ENCODE results near the gene PROX2. TPM values are rescaled to one million over a fixed set of nuclear protein-coding genes. Genes with fewer than 3 reads are reported as not detected.

The PROX2 gene
- total RNA-seq, 1 donor from 2014 or later = not detected

DNA sequence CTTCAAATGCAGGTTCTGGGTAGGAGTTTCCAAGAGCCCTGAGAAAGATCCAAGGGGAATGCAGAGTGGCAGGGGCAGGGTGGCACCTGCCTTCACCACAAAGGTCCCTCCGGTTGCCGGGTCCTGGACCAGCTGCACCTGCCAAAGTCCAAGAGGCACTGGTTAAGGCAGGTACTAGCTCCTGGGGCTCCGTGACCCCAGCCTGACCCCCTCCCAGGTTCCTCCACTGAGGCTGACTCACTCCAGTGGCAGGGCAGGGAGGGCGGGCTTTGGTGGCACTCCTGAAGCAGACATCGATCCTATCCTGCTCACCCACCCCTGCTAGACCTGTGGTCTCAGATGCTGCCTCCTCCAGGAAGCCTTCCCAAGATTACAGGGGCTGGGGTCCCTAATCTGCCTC, 35.8 kb upstream of the PROX2 start:
- no peak for DNase-seq (ENCODE audit: low spot score)

DNA sequence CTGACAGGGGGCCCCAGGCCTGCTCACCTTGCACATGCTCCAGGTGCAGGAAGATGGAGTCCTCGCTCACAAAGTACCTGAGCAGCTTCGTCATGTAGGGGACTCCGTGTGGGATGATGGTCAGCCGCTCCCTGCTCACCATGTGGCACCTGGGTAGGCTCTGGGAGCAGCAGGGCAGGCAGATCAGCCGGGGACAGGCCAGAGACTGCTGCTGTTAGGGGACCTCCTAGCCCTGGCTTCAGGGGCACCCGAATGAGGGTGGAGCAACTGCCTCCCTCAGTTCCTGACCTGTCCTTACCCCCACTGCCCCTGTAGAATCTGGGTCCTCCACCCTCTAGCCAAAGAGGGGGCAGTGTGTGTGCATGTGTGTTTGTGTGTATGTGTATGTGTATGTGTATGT, 35.3 kb upstream of the PROX2 start:
- no peak for DNase-seq (ENCODE audit: low spot score)
- intact Hi-C loops (cut with DNase I) = no loop called here

More for the DNA sequence above, 35.8 kb upstream of the PROX2 start:
- intact Hi-C loops (cut with DNase I) = no loop called here

DNA sequence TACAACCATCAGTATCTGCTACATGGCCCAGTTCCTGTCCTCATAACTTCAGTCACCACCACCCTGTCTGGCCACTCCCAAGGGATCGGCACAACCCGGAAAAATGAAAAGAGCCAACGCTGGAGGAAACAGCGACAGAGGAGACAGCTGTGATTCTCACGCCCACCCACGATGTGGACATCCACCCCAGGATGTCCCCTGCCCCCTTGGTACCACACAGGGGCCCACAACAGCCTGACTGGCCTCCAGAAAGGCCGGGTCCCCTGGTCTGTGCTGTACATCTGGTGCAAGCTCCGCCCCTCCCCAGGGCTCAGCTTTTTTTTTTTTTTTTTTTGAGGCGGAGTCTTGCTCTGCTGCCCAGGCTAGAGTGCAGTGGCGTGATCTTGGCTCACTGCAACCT, 34.6 kb upstream of the PROX2 start:
- intact Hi-C loops (cut with DNase I) = no loop called here
- DNase-seq (ENCODE audit: low spot score) = no peak

DNA sequence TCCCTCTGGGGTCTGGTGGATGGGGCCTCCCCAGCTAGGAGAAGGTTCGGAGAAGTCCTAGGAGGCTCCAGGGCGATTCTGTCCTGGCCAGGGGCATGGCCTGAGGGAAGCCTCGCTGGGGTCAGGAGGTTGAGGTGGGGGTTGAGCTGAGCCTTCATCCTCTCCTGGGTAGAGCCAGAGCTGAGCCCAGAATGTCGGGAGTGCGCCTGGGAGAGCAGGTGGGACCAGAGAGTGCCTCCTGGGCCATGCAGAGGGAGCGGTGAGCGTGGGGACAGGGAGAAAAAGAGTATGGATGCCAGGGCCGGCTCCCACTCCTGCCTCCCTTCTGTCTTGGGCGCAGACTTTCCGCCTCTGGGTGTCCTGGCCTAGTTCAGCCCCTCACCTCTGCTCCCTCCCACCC, 34.0 kb upstream of the PROX2 start:
- no peak for DNase-seq (ENCODE audit: low spot score)
- intact Hi-C loops (cut with DNase I) = no loop called here

DNA sequence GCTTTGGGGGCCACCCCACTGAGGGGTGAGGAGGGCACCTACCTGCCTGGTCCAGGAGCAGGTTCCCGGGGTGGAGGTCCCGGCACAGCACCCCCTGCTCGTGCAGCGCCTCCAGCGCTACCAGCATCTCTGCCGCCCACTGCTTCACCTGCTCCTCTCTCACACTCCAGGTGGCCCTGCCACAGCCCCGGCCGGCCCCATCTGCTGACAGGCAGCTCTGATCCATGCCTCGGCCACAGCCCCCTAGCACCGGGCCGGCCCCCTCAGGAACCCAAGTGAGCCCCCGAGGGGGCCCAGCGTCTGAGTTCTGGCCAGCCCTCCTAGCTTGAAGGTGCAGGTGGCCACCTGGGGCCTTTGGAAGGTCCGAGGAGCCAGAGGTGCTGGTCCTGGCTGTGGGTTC, 33.6 kb upstream of the PROX2 start:
- intact Hi-C loops (cut with DNase I) = no loop called here
- no peak for DNase-seq (ENCODE audit: low spot score)

DNA sequence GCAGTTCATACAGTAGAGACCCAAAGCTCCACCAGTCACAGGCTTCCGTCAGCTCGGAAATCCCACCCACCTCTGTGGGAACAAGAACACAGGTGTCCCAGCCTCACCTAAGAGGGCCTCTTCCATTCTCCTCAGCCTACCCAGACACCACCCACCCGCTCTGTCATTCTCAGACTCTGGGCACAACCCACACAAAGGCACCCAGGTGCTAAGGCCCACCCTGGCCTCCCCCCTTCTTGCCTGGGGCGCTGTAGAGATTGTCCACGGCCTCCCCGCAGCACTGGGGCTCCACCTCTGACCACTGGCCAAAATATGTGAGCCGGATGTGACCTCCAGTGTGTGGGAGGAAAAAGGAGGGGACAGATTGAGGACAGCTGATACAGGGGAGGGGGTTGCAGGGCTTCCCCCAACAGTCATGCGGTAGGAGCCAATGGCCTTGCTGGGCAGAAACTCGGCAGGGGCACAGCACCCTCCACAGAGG, 33.0 kb upstream of the PROX2 start:
- no peak for DNase-seq (ENCODE audit: low spot score)
- intact Hi-C loops (cut with DNase I) = no loop called here

DNA sequence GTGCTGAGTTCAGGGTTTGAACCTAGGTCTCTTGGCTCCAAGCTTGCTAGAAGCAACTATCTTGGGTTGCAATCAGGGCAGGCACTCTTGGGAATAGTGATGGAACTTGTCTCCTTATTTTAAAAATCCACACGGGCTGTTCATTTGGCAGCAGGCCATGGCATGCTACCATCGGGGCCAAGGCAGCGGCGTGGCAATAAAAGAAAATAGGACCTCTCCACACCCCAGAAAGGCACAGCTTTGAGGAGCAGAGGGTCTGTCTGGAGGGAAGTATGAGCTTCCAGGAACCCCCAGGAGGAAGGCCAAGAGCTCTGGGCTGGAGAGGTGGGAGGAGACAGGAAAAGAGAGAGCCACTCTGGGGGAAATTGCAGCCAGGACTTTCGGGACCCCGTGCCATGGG, 31.8 kb upstream of the PROX2 start:
- intact Hi-C loops (cut with DNase I) = no loop called here
- DNase-seq (ENCODE audit: low spot score) = no peak

DNA sequence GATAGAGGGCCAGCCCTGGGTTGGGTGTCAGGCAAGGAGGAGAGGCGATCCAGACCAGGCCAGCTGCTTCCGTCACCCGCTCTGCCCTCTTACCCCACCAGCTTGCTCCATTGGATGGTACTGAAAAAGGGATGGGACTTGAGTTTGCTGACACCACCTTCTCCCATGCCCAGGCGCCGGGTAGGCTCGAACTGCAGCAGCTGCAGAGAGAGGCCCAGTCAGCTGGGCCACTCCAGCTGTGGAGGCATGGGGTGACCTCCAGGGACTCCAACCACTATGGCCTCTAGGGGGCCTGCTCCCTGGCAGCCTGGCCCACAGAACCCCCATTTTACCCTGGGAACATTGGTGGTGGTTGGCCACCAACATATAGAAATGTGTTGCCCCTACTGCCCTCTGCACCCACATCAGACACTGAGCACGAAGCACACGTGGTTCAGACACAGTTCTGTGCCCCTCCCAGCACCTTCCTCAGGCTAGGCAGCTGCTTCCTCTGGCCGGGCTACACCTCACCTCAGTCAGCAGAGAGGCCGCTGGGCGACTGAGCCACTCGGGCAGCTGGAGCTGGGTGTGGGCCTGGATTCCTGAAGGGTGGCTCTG, 31.1 kb upstream of the PROX2 start:
- no peak for DNase-seq (ENCODE audit: low spot score)
- intact Hi-C loops (cut with DNase I) = no loop called here

DNA sequence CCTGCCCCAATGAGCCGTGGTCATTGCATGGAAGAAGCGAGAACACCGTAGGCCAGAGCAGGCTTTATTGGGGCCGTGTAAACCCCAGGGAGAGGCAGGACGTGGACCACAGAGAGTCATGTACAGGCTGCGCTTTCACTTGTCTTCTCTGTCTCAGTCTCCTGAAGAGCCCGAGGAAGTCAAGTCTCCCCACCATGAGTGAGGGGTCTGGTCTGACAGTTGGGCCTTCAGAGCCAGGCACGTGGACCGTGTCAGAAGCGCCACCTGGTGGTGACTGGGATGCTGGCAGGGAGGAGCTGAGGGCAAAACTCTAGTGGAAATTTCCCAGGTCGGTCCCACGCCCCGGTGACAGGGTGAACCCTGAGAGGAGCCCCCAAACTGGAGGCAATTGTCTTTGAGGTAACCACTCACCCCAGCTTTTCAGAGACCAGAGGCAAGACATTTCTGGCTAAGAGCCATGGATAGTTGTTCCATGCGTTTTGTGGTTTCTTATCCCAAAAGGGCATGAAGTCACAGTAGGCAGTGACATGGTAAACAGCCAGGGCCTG, 29.7 kb upstream of the PROX2 start:
- peak; percentile 89 for DNase-seq (ENCODE audit: low spot score)
- intact Hi-C loops (cut with DNase I) = loop anchor here (2.0 kb wide), 1 partner anchor 45 kb away; no protein-coding TSS in a partner anchor

DNA sequence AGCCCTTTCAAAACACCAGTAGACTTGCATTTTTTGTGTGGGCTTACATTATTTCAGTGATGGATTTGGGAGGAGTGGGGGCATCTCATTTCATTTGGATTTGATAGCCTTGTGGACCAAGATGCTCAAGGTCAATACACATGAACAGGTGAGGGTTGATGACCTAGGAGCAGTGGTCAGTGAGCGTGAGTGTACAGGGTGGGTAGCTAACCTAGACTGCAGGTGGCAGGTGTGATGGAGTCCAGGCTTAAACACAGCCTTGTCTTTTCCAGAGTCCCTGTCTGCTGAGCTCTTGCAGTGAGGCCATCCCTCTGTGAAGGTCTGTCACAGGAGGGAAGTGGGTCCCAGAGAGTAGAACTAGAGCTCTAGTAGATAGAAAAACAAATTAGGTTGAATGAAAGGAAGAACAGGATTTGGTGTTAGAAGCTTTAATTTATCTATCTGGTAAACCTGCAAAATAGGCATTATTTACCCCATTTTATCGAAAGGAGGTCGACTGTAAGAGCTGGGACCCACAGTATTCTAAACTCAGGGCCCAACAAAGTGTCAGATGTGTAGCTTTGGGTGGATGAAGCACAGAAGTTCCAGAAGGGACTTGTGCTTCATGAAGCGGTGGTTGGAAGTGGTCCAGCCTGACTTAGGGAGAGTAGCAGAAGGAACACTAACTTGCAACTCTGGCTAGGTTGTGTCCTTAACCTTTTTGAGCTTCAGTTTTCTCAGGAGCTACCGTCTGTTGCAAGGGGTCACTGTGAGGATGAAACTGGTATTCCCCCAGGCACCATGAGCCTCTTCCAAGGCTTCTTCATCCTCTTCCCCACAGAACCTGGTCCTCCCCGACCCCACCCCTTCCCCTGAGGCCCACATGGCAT, 28.9 kb upstream of the PROX2 start:
- no peak for DNase-seq (ENCODE audit: low spot score)
- intact Hi-C loops (cut with DNase I) = loop anchor here (2.0 kb wide), 1 partner anchor 44 kb away; no protein-coding TSS in a partner anchor

DNA sequence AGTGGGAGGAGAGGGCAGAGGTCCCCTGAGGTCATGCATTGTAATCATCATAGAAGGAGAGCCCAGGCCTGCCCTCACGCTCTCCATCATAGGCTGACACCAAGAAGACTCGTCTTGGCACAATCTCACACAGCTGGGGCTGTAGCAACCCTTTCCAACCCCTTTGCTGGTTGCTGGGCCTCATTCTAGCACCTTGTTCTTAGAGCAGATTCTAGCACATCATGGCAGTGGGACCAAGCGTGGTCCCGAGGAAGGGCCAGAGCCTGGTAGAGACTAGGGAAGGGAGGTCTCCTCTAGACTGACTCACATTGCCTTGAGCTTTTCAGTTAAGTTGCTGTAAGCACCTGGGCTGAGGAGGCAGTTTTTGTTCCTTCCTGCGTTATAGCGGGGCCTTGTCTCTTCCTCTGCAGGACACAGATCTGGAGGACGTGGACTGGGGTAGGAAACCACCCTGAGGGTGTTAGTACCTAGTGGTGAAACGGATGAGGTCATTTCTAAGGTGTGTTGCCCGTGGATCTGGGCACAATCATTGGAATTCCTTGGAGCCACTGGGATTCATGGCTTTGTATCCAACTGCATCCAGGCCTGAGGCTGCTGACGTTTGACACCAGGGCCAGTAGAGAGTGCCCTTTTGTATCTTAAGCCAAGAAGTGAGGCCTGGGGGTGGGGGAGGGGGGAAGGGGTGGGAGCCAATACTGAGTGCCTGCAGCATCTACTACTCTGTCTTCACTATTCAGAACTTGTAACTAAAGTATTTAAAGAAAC, 27.2 kb upstream of the PROX2 start:
- DNase-seq (ENCODE audit: low spot score) = no peak
- intact Hi-C loops (cut with DNase I) = no loop called here

DNA sequence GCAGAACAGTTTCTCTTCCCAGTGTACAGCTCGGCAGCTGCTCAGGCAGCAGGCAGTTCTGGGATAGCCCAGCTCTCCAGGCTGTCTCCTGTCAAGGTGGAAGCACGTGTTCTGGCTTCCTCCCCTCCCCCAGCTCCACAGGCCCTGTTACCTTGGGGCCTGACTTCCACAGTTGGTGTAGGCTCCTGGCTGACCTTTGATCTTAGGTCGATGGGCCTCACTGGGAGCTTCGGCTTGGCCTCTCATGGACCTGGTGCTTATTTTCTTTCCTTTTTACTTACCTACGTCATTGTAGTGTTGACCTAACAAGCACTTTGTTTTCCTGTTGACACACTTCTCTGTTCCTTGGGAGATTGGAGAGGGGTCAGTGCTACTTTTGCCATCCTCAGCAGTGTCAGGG, 22.7 kb upstream of the PROX2 start:
- intact Hi-C loops (cut with DNase I) = no loop called here

DNA sequence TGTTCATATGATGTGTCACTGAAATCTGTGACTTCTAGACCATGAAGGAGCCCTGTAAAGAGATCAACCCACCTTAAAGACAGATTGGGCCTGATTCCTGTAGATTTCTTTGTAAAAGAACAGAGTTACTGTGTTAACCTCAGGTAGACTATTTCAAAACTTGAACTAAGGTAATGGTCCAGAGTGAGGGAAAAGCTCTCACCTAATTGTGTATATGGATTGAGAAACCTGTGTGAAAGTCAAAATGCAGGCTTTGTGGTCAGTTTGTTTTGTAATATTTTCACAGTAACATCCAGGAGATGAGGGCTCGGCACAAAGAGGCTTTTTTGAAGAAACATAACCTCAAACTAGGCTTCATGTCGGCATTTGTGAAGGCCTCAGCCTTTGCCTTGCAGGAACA, 22.1 kb upstream of the PROX2 start:
- intact Hi-C loops (cut with DNase I) = no loop called here
- DNase-seq (ENCODE audit: low spot score) = no peak

More for the DNA sequence above, 22.7 kb upstream of the PROX2 start:
- DNase-seq (ENCODE audit: low spot score) = no peak

DNA sequence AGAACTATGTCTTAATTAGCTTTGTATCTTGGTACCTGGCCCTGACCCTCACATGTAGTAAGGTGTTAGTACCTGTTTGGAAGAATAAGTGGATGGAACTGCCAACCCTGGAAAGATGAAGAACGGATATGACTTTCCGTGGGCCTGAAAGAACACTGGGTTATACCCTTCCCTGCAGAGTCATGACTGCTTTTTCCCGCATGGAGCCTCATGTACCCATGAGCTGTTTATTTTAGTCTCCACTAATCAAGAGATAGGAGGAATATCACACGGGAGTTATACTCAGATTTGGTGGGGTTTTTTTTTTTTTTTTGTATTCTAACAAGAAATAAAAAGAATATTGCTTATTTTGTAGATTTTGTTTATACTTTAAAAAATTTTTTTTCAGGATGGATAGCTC, 21.7 kb upstream of the PROX2 start:
- intact Hi-C loops (cut with DNase I) = no loop called here
- DNase-seq (ENCODE audit: low spot score) = no peak

DNA sequence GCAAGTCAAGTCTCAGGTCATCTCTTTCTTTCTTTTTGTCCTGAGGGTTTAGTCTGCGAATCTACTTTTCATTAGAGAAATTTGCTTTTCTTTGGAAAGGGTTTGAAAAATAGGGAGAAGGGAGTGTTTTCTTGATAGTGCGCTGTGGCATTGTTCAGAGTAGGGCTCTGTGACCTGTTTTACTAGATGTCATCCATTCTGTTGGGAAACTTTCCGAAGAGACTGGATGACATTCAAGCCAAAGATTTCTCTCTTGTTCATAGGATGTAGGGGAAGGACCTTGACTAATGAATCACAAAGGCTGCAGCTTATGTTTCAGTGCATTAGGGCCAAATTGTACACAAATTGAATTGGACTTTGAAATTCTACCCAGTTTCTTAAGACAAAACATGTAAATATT, 20.5 kb upstream of the PROX2 start:
- no peak for DNase-seq (ENCODE audit: low spot score)
- intact Hi-C loops (cut with DNase I) = no loop called here

DNA sequence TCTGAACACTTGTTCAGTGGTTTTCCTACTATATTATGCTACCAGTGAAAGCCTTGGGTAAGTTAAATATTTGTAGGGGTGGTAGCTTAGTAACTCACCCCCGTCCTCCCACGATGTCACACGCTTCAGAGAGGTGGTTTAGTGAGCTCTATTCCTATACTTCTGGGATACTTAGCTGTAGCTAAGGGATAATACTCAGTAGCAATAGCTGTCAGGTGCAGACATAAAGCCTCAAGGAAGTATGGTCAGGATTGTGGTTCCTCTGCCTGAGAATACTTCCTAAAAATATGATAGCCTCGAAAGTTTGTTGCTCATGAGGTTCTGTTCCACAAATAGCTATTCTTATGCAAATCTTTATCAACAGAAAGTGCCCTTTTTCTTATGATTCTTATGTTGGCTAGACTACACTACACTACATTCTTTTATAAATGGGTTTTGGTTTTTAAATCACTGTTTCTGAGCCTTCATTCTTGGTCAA, 17.7 kb upstream of the PROX2 start:
- no peak for DNase-seq (ENCODE audit: low spot score)
- intact Hi-C loops (cut with DNase I) = no loop called here

DNA sequence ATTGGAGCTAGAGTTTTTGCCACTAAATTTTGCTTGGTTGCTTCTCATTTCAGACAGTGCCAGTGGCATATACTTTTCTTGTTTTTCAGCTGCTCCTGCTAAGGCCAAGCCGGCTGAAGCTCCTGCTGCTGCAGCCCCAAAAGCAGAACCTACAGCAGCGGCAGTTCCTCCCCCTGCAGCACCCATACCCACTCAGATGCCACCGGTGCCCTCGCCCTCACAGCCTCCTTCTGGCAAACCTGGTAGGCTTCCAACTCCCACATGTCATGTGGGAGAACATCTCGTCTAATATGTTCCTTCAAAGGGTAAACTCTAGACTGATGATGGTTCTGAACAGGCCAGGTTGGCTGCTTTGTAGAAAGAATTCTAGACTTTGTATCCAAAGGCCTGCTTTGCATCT, 16.8 kb upstream of the PROX2 start:
- no peak for DNase-seq (ENCODE audit: low spot score)
- intact Hi-C loops (cut with DNase I) = no loop called here

DNA sequence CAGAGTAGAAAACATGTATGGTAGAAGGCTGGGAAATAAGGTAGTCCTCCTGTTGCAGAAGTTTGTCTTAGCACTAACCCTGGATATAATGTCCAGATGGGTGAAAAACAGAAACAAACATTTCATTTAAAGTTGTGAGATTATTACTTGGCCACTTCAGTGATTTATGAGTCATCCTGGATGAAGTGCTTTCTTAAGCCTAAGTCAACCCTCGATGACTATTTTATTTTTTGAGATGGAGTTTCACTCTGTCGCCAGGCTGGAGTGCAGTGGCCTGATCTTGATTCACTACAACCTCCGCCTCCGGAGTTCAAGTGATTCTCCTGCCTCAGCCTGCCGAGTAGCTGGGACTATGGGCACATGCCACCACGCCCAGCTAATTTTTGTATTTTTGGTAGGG, 15.9 kb upstream of the PROX2 start:
- intact Hi-C loops (cut with DNase I) = no loop called here
- no peak for DNase-seq (ENCODE audit: low spot score)

DNA sequence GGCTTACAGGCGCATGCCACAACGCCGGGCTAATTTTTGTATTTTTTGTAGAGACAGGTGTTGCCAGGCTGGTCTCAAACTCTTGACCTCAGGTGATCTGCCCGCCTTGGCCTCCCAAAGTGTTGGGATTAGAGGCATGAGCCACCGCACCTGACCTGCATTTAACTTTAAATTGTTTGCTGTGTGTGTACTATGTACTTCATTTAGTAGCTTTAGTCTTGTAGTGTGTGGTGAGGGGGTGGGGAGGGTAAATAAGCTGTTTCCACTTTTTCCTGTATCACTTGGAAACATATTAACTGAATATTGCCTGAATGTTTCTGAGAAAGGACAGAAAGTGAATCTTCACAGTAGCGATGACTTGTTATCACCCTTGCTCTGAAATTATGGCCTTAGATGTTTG, 14.3 kb upstream of the PROX2 start:
- DNase-seq (ENCODE audit: low spot score) = no peak
- intact Hi-C loops (cut with DNase I) = no loop called here
